Liver (tissue), 9 donors: ENCODE data around the gene GLI3. TPM values are rescaled to one million over a fixed set of nuclear protein-coding genes. Genes with fewer than 3 reads are reported as not detected.

Experiments used
- DNase-seq: peaks from one replicate; pipeline ENCODE4 v3.0.0-alpha.2; 2017; ENCODE audit warnings: low spot score
- H3K27ac ChIP-seq, 2 donors: one replicate each; pipeline ENCODE4 v1.7.0; 2013; ENCODE audit warnings: inconsistent platforms in 2 of 2, low read length in 2 of 2, control low read depth in 1 of 2, low read depth in 1 of 2, mild to moderate bottlenecking in 1 of 2
- H3K27me3 ChIP-seq, 4 donors: one replicate each; pipeline versions ENCODE4 v1.6.1 to v1.7.0; 2013; ENCODE audit warnings: low read length in 3 of 4, inconsistent platforms in 1 of 4, mild to moderate bottlenecking in 1 of 4, moderate library complexity in 1 of 4; ENCODE audit not compliant: control insufficient read depth in 4 of 4, insufficient read depth in 4 of 4
- H3K36me3 ChIP-seq, 4 donors: one replicate each; pipeline versions ENCODE4 v1.6.1 to v1.7.0; 2013; ENCODE audit warnings: low read length in 3 of 4, mild to moderate bottlenecking in 3 of 4, low read depth in 1 of 4, moderate library complexity in 1 of 4; ENCODE audit not compliant: control insufficient read depth in 4 of 4, insufficient read depth in 3 of 4
- H3K4me1 ChIP-seq, 4 donors: one replicate each; pipeline versions ENCODE4 v1.6.1 to v1.7.0; 2013; ENCODE audit warnings: low read length in 3 of 4, mild to moderate bottlenecking in 3 of 4, moderate library complexity in 1 of 4; ENCODE audit not compliant: control insufficient read depth in 4 of 4, insufficient read depth in 4 of 4
- H3K4me3 ChIP-seq, 3 donors: one replicate each; pipeline versions ENCODE4 v1.6.1 to v1.7.0; 2013; ENCODE audit warnings: low read length in 3 of 3, control low read depth in 1 of 3, low read depth in 1 of 3, mild to moderate bottlenecking in 1 of 3
- H3K9ac ChIP-seq, 2 donors: one replicate each; pipeline ENCODE4 v1.7.0; 2013; ENCODE audit warnings: low read length in 2 of 2, mild to moderate bottlenecking in 2 of 2, moderate library complexity in 2 of 2, control low read depth in 1 of 2, low read depth in 1 of 2
- H3K9me3 ChIP-seq, 4 donors: one replicate each; pipeline versions ENCODE4 v1.6.1 to v1.7.0; 2013; ENCODE audit warnings: low read length in 3 of 4; ENCODE audit not compliant: control insufficient read depth in 4 of 4
- ATF3 ChIP-seq: IDR thresholded peaks from 2 replicates; pipeline ENCODE4 v1.6.1; 2016; ENCODE audit warnings: antibody characterized with exemption
- EGR1 ChIP-seq, 2 donors: IDR thresholded peaks; 2 replicates each; pipeline ENCODE4 v1.6.1; 2016 to 2018; ENCODE audit warnings: antibody characterized with exemption in 2 of 2, low read depth in 2 of 2
- FOXA1 ChIP-seq: IDR thresholded peaks from 2 replicates; pipeline ENCODE4 v1.6.1; 2016; ENCODE audit warnings: antibody characterized with exemption
- FOXA2 ChIP-seq: IDR thresholded peaks from 2 replicates; pipeline ENCODE4 v1.6.1; 2016; ENCODE audit warnings: antibody characterized with exemption
- GABPA ChIP-seq, 2 donors: IDR thresholded peaks in 1 of 2; conservative IDR thresholded peaks in 1 of 2; 2 replicates each; pipeline ENCODE4 v1.6.1; 2016; ENCODE audit warnings: antibody characterized with exemption in 2 of 2, mild to moderate bottlenecking in 1 of 2, moderate library complexity in 1 of 2
- HNF4A ChIP-seq, 2 donors: conservative IDR thresholded peaks; 2 replicates each; pipeline ENCODE4 v1.6.1; 2016; ENCODE audit warnings: antibody characterized with exemption in 2 of 2, mild to moderate bottlenecking in 2 of 2
- HNF4G ChIP-seq: IDR thresholded peaks from 2 replicates; pipeline ENCODE4 v1.6.1; 2016; ENCODE audit warnings: antibody characterized with exemption
- JUND ChIP-seq, 2 donors: IDR thresholded peaks; 2 replicates each; pipeline ENCODE4 v1.6.1; 2016; ENCODE audit warnings: antibody characterized with exemption in 2 of 2
- MAX ChIP-seq: IDR thresholded peaks from 2 replicates; pipeline ENCODE4 v1.6.1; 2016; ENCODE audit warnings: antibody characterized with exemption
- NR2F2 ChIP-seq: IDR thresholded peaks from 2 replicates; pipeline ENCODE4 v1.6.1; 2016; ENCODE audit warnings: antibody characterized with exemption
- RAD21 ChIP-seq, 2 donors: IDR thresholded peaks; 2 replicates each; pipeline ENCODE4 v1.6.1; 2016; ENCODE audit warnings: antibody characterized with exemption in 2 of 2, mild to moderate bottlenecking in 2 of 2
- RXRA ChIP-seq, 2 donors: IDR thresholded peaks; 2 replicates each; pipeline ENCODE4 v1.6.1; 2017 to 2018; ENCODE audit warnings: antibody characterized with exemption in 2 of 2, mild to moderate bottlenecking in 1 of 2
- TAF1 ChIP-seq: conservative IDR thresholded peaks from 2 replicates; pipeline ENCODE4 v1.6.1; 2016; ENCODE audit warnings: antibody characterized with exemption, mild to moderate bottlenecking
- YY1 ChIP-seq: IDR thresholded peaks from 2 replicates; pipeline ENCODE4 v1.6.1; 2016; ENCODE audit warnings: antibody characterized with exemption, mild to moderate bottlenecking
- WGBS: extraction: QIAGEN DNeasy Blood & Tissue Kit; methylation state at CpG from one replicate; pipeline ENCODE4 v1.1.7; 2013; 5-methylcytosine and 5-hydroxymethylcytosine counted together
- polyA plus RNA-seq, 2 donors: library from polyadenylated mRNA; stranded (reverse) in 1 of 2; unstranded in 1 of 2; fragments of 200-250 nt in 1 of 2; fragments of >200 nt in 1 of 2; fragmentation: Nextera tagmentation in 1 of 2; extraction: Ambion mirVana in 1 of 2; gene quantifications; one replicate each; pipeline versions ENCODE4 v1.2.1 to v1.2.3, GENCODE V29; 2013 to 2015
- total RNA-seq, 2 donors: library from RNA; depleted of rRNA; stranded (reverse); fragments of >200 nt; gene quantifications; one replicate each; pipeline ENCODE4 v1.2.3, GENCODE V29; 2014
- TF ChIP-seq, protein P1 (sequence below): IDR thresholded peaks from 2 replicates; pipeline ENCODE4 v1.6.1; 2016; ENCODE audit warnings: antibody characterized with exemption
- TF ChIP-seq, protein P2 (sequence below): fragments of 150-350 bp; IDR thresholded peaks from 2 replicates; pipeline ENCODE4 v1.5.1; 2017; ENCODE audit warnings: improper control_type of control experiment, low read depth, low read length; ENCODE audit not compliant: missing input control
- TF ChIP-seq, protein P3 (sequence below): IDR thresholded peaks from 2 replicates; pipeline ENCODE4 v1.6.1; 2016; ENCODE audit warnings: antibody characterized with exemption, mild to moderate bottlenecking
- donor health status: healthy.
- donor health status: healthy.
- donor health status: healthy.
- donor health status: healthy.
- donor health status: healthy.

The GLI3 gene
- total and polyA plus RNA-seq, 4 donors, result 0.09 to 0.42 (median 0.26) TPM

DNA sequence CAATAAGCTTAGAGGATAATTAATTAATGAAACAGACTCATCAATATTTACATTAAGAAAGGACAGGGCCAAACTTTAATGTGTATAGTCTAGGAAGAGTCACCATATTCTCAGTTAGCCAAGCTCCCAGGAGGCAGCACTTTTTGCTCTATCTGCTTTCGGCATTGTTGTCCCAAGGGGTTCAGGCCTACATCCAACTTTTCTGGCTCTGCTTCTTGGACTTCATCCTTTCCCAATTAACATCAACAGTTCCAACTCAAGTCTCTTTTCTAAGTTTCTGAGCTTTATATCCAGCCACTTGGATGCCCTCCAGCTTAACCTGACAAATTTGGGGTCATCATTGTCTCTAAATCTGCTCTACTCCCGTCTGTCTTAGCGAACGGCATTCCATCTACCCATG, 42.8 kb downstream of the GLI3 start (continued):
- TF ChIP-seq GABPA (IDR thresholded peaks at IDR 0.05 in 1 of 2, conservative IDR thresholded peaks at IDR 0.05 in 1 of 2) (no peak), FOXA2 (no peak)
- TF ChIP-seq, protein P1, sequence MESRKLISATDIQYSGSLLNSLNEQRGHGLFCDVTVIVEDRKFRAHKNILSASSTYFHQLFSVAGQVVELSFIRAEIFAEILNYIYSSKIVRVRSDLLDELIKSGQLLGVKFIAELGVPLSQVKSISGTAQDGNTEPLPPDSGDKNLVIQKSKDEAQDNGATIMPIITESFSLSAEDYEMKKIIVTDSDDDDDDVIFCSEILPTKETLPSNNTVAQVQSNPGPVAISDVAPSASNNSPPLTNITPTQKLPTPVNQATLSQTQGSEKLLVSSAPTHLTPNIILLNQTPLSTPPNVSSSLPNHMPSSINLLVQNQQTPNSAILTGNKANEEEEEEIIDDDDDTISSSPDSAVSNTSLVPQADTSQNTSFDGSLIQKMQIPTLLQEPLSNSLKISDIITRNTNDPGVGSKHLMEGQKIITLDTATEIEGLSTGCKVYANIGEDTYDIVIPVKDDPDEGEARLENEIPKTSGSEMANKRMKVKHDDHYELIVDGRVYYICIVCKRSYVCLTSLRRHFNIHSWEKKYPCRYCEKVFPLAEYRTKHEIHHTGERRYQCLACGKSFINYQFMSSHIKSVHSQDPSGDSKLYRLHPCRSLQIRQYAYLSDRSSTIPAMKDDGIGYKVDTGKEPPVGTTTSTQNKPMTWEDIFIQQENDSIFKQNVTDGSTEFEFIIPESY, result no peak

DNA sequence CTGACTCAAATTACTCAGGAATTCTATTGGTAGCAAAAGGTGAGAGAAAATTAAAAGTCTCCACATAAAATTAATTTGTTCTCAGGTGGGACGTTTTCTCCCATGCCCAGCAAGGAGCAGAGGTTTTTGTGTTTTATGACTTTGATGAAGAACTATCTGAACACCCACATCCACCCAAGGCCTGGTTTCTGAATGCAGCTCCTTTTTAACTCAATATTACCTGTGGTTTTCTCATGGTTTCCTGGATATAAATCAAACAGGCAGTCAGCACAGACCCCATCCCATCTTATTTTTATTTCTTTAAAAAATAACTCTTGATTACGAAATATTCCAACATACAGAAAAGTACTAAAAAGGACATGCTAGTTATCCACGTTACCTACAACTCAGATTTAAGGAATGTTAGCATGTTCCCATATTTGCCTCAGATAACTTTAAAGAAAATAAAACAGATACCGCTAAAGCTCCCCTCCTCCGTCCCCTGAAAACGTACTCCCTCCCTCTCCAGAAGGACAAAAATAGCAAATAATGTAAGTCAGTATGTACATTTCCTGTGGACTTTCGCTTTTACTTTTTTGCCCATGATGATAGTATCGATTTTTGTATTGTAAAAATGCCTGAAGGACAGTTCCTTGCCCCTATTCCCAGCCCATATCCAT, 43.4 kb downstream of the GLI3 start:
- Histone ChIP-seq H3K9ac (no peak overlapping the region), H3K27me3 (no peaks in the 10 kb centered on the region), H3K9me3 (no peaks in the 10 kb centered on the region), H3K4me3 (no peak overlapping the region), H3K27ac (no peak overlapping the region), H3K4me1 (no peaks in the 10 kb centered on the region), H3K36me3 (no peaks in the 10 kb centered on the region)
- TF ChIP-seq JUND (IDR thresholded peaks at IDR 0.05) (no peak), FOXA2 (no peak), NR2F2 (no peak), TAF1 (no peak), EGR1 (IDR thresholded peaks at IDR 0.05; ENCODE audit: low read depth in 2 of 2) (no peak), MAX (no peak), FOXA1 (no peak), ATF3 (no peak), RAD21 (IDR thresholded peaks at IDR 0.05) (no peak)
- TF ChIP-seq, protein P2, sequence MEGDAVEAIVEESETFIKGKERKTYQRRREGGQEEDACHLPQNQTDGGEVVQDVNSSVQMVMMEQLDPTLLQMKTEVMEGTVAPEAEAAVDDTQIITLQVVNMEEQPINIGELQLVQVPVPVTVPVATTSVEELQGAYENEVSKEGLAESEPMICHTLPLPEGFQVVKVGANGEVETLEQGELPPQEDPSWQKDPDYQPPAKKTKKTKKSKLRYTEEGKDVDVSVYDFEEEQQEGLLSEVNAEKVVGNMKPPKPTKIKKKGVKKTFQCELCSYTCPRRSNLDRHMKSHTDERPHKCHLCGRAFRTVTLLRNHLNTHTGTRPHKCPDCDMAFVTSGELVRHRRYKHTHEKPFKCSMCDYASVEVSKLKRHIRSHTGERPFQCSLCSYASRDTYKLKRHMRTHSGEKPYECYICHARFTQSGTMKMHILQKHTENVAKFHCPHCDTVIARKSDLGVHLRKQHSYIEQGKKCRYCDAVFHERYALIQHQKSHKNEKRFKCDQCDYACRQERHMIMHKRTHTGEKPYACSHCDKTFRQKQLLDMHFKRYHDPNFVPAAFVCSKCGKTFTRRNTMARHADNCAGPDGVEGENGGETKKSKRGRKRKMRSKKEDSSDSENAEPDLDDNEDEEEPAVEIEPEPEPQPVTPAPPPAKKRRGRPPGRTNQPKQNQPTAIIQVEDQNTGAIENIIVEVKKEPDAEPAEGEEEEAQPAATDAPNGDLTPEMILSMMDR, result no peak
- DNase-seq, result no peak
- 60% methylated on average over 8 of the region's 8 CpGs for WGBS

GRCh38 chr7:42192851-42193461, 44.1 kb downstream of the GLI3 start:
- Histone ChIP-seq H3K27ac (no peak overlapping the region), H3K36me3 (no peaks in the 10 kb centered on the region), H3K9me3 (no peaks in the 10 kb centered on the region), H3K4me1 (no peaks in the 10 kb centered on the region), H3K4me3 (no peak overlapping the region), H3K27me3 (no peaks in the 10 kb centered on the region), H3K9ac (no peak overlapping the region)
- no peak for DNase-seq
- 47% methylated on average over 7 of the region's 7 CpGs for WGBS
- TF ChIP-seq, protein P1, result no peak
- TF ChIP-seq RAD21 (IDR thresholded peaks at IDR 0.05), result no peak
- no peak for TF ChIP-seq RXRA (IDR thresholded peaks at IDR 0.05)
- no peak for TF ChIP-seq HNF4A (conservative IDR thresholded peaks at IDR 0.05)
- no peak for TF ChIP-seq FOXA1
- no peak for TF ChIP-seq HNF4G
- TF ChIP-seq, protein P3, sequence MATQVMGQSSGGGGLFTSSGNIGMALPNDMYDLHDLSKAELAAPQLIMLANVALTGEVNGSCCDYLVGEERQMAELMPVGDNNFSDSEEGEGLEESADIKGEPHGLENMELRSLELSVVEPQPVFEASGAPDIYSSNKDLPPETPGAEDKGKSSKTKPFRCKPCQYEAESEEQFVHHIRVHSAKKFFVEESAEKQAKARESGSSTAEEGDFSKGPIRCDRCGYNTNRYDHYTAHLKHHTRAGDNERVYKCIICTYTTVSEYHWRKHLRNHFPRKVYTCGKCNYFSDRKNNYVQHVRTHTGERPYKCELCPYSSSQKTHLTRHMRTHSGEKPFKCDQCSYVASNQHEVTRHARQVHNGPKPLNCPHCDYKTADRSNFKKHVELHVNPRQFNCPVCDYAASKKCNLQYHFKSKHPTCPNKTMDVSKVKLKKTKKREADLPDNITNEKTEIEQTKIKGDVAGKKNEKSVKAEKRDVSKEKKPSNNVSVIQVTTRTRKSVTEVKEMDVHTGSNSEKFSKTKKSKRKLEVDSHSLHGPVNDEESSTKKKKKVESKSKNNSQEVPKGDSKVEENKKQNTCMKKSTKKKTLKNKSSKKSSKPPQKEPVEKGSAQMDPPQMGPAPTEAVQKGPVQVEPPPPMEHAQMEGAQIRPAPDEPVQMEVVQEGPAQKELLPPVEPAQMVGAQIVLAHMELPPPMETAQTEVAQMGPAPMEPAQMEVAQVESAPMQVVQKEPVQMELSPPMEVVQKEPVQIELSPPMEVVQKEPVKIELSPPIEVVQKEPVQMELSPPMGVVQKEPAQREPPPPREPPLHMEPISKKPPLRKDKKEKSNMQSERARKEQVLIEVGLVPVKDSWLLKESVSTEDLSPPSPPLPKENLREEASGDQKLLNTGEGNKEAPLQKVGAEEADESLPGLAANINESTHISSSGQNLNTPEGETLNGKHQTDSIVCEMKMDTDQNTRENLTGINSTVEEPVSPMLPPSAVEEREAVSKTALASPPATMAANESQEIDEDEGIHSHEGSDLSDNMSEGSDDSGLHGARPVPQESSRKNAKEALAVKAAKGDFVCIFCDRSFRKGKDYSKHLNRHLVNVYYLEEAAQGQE, result no peak
- TF ChIP-seq EGR1 (IDR thresholded peaks at IDR 0.05; ENCODE audit: low read depth in 2 of 2), result no peak
- TF ChIP-seq YY1, result no peak
- TF ChIP-seq GABPA (IDR thresholded peaks at IDR 0.05 in 1 of 2, conservative IDR thresholded peaks at IDR 0.05 in 1 of 2), result no peak
- TF ChIP-seq TAF1, result no peak
- TF ChIP-seq ATF3, result no peak
- TF ChIP-seq MAX, result no peak
